ENCODE data around the gene GRM5.

DNA sequence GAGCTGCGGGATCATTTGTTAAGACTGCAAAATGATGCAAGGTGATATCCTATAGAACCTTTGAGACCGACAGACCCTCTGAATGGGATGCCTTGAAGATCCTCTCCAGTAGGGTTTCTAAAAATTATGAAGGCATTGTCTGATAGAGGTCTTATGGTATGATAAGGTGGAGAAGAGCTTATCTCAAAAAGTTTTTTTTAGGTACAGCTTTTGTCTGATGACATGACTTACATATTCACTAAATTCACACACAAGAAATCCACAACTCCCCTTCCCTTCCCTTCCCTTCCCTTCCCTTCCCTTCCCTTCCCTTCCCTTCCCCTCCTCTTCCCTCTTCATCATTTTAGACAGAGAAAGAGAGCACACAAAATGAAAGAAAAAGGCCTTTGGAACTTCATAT lies 609.8 kb downstream of the GRM5 start:
- TF ChIP-seq, protein P1, sequence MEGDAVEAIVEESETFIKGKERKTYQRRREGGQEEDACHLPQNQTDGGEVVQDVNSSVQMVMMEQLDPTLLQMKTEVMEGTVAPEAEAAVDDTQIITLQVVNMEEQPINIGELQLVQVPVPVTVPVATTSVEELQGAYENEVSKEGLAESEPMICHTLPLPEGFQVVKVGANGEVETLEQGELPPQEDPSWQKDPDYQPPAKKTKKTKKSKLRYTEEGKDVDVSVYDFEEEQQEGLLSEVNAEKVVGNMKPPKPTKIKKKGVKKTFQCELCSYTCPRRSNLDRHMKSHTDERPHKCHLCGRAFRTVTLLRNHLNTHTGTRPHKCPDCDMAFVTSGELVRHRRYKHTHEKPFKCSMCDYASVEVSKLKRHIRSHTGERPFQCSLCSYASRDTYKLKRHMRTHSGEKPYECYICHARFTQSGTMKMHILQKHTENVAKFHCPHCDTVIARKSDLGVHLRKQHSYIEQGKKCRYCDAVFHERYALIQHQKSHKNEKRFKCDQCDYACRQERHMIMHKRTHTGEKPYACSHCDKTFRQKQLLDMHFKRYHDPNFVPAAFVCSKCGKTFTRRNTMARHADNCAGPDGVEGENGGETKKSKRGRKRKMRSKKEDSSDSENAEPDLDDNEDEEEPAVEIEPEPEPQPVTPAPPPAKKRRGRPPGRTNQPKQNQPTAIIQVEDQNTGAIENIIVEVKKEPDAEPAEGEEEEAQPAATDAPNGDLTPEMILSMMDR (IDR thresholded peaks at IDR 0.05): no peak
- TF ChIP-seq EZH2phosphoT487 (IDR thresholded peaks at IDR 0.05): no peak

All from neural progenitor cell (in vitro differentiated cells).